IMR-90 (cell line): ENCODE results near the gene ACOX3. TPM values are rescaled to one million over a fixed set of nuclear protein-coding genes. Genes with fewer than 3 reads are reported as not detected.

Experiments used
- ATAC-seq: fragments of 200-7000 bp; cut with Tn5 transposase; 2 replicates; pipeline ENCODE4 v1.9.1; 2020; ENCODE audit warnings: low read depth, mild to moderate bottlenecking, moderate library complexity
- BruUV-seq: library from RNA; stranded (reverse); fragments of 400-500 nt; replicated peaks from 2 replicates; lab custom pipeline; 2021; lab: Mats Ljungman, UMichigan
- CTCF ChIA-PET: fragments of 300-600 bp; formaldehyde crosslinking; extraction: SDS; loops from one replicate; lab custom pipeline; 2021; ENCODE audit warnings: antibody characterized with exemption; lab: Yijun Ruan, JAX
- POLR2A ChIA-PET: fragments of 300-600 bp; sonication (Branson Sonifier 250); formaldehyde crosslinking; loops from one replicate; lab custom pipeline; 2022; ENCODE audit warnings: antibody characterized with exemption; ENCODE audit not compliant: unreplicated experiment; lab: Charles Lee
- DNase-seq: peaks from one replicate; pipeline ENCODE4 v3.0.0; 2013
- H2AFZ ChIP-seq: replicated peaks from 2 replicates; pipeline ENCODE3; 2013; ENCODE audit warnings: low read length, mild to moderate bottlenecking; ENCODE audit not compliant: poor library complexity
- H2AK5ac ChIP-seq: 2 replicates; pipeline ENCODE4 v1.6.1; 2013; ENCODE audit warnings: low read depth, low read length, inconsistent platforms
- H2AK9ac ChIP-seq: replicated peaks from 2 replicates; pipeline ENCODE3; 2013; ENCODE audit warnings: mild to moderate bottlenecking, low read depth, low read length, moderate library complexity; ENCODE audit not compliant: poor library complexity
- H2BK120ac ChIP-seq: 2 replicates; pipeline ENCODE4 v1.6.1; 2013; ENCODE audit warnings: low read depth, low read length, inconsistent platforms
- H2BK15ac ChIP-seq: 3 replicates; pipeline ENCODE4 v1.6.1; 2013; ENCODE audit warnings: low read depth, low read length, inconsistent platforms
- H2BK20ac ChIP-seq: 2 replicates; pipeline ENCODE4 v1.6.1; 2013; ENCODE audit warnings: low read depth, mild to moderate bottlenecking, inconsistent platforms, low read length, moderate library complexity
- H2BK5ac ChIP-seq: 2 replicates; pipeline ENCODE4 v1.6.1; 2013; ENCODE audit warnings: mild to moderate bottlenecking, low read depth, low read length, inconsistent platforms; ENCODE audit not compliant: poor library complexity, severe bottlenecking
- H3K14ac ChIP-seq: replicated peaks from 2 replicates; pipeline ENCODE4 v1.6.1; 2013; ENCODE audit warnings: low read depth, low read length, inconsistent platforms
- H3K18ac ChIP-seq: 2 replicates; pipeline ENCODE4 v1.6.1; 2013; ENCODE audit warnings: low read depth, low read length, control low read depth
- H3K23ac ChIP-seq: 2 replicates; pipeline ENCODE4 v1.6.1; 2013; ENCODE audit warnings: low read depth, low read length, inconsistent platforms
- H3K27ac ChIP-seq: 2 replicates; pipeline ENCODE4 v1.5.1; 2013; ENCODE audit warnings: mild to moderate bottlenecking, control low read depth, low read length; ENCODE audit not compliant: insufficient read depth
- H3K27me3 ChIP-seq: 2 replicates; pipeline ENCODE4 v1.6.1; 2013; ENCODE audit warnings: low read length; ENCODE audit not compliant: control insufficient read depth, insufficient read depth
- H3K36me3 ChIP-seq: 2 replicates; pipeline ENCODE4 v1.6.1; 2013; ENCODE audit warnings: low read length, mixed read lengths; ENCODE audit not compliant: control insufficient read depth, insufficient read depth
- H3K4ac ChIP-seq: 2 replicates; pipeline ENCODE4 v1.6.1; 2013; ENCODE audit warnings: low read depth, low read length, inconsistent platforms
- H3K4me1 ChIP-seq: 2 replicates; pipeline ENCODE4 v1.6.1; 2013; ENCODE audit warnings: low read length, mixed read lengths; ENCODE audit not compliant: control insufficient read depth, insufficient read depth
- H3K4me2 ChIP-seq: 2 replicates; pipeline ENCODE4 v1.6.1; 2013; ENCODE audit warnings: low read depth, mild to moderate bottlenecking, control low read depth, low read length, moderate library complexity
- H3K4me3 ChIP-seq: 2 replicates; pipeline ENCODE4 v1.5.1; 2013; ENCODE audit warnings: low read depth, mild to moderate bottlenecking, control low read depth, low read length, moderate library complexity; ENCODE audit not compliant: insufficient read depth
- H3K56ac ChIP-seq: 2 replicates; pipeline ENCODE4 v1.6.1; 2013; ENCODE audit warnings: low read length, inconsistent platforms; ENCODE audit not compliant: insufficient read depth; ENCODE audit errors: extremely low read depth
- H3K79me1 ChIP-seq, 2 experiments: 2 replicates each; pipeline ENCODE4 v1.6.1; 2013; ENCODE audit warnings: low read length in 2 of 2, inconsistent platforms in 1 of 2, low read depth in 1 of 2
- H3K9ac ChIP-seq: 2 replicates; pipeline ENCODE4 v1.6.1; 2013; ENCODE audit warnings: low read depth, low read length, control low read depth
- H3K9me1 ChIP-seq: 2 replicates; pipeline ENCODE4 v1.6.1; 2013; ENCODE audit warnings: low read length, inconsistent platforms; ENCODE audit not compliant: insufficient read depth
- H3K9me3 ChIP-seq: 2 replicates; pipeline ENCODE4 v1.6.1; 2013; ENCODE audit warnings: low read length; ENCODE audit not compliant: control insufficient read depth, insufficient read depth
- H4K20me1 ChIP-seq: 2 replicates; pipeline ENCODE4 v1.6.1; 2013; ENCODE audit warnings: low read length, inconsistent platforms; ENCODE audit not compliant: insufficient read depth
- H4K5ac ChIP-seq: 2 replicates; pipeline ENCODE4 v1.6.1; 2013; ENCODE audit warnings: mild to moderate bottlenecking, low read depth, low read length, control low read depth
- H4K8ac ChIP-seq, 2 experiments: 2 replicates each; pipeline ENCODE4 v1.6.1; 2013; ENCODE audit warnings: low read depth in 2 of 2, low read length in 2 of 2, control low read depth in 1 of 2, inconsistent platforms in 1 of 2
- H4K91ac ChIP-seq: 2 replicates; pipeline ENCODE4 v1.6.1; 2013; ENCODE audit warnings: low read depth, low read length, inconsistent platforms; ENCODE audit not compliant: insufficient read depth
- CHD1 ChIP-seq: IDR thresholded peaks from 2 replicates; pipeline ENCODE4 v1.6.1; 2012; ENCODE audit warnings: low read depth, low read length, improper control_type of control experiment
- ELK1 ChIP-seq: fragments of 150-350 bp; IDR thresholded peaks from 2 replicates; pipeline ENCODE4 v1.6.1; 2016; ENCODE audit warnings: low read depth, mild to moderate bottlenecking, low read length, moderate library complexity, borderline replicate concordance
- MAFK ChIP-seq: IDR thresholded peaks from 2 replicates; pipeline ENCODE4 v1.6.1; 2012; ENCODE audit warnings: low read depth, low read length, improper control_type of control experiment
- MAZ ChIP-seq: IDR thresholded peaks from 2 replicates; pipeline ENCODE4 v1.6.1; 2012; ENCODE audit warnings: low read depth, mild to moderate bottlenecking, low read length, improper control_type of control experiment, moderate library complexity, borderline replicate concordance
- NFE2L2 ChIP-seq: fragments of 150-350 bp; IDR thresholded peaks from 2 replicates; pipeline ENCODE4 v1.6.1; 2016; ENCODE audit warnings: low read depth, mild to moderate bottlenecking, low read length
- RAD21 ChIP-seq: IDR thresholded peaks from 2 replicates; pipeline ENCODE4 v1.6.1; 2012; ENCODE audit warnings: low read length, improper control_type of control experiment
- RCOR1 ChIP-seq: IDR thresholded peaks from 2 replicates; pipeline ENCODE4 v1.6.1; 2012; ENCODE audit warnings: mild to moderate bottlenecking, low read length, improper control_type of control experiment; ENCODE audit not compliant: insufficient replicate concordance
- RFX5 ChIP-seq: IDR thresholded peaks from 2 replicates; pipeline ENCODE4 v1.8.0; 2012; ENCODE audit warnings: low read depth, mild to moderate bottlenecking, low read length, moderate library complexity
- SMC3 ChIP-seq: fragments of 150-350 bp; IDR thresholded peaks from 2 replicates; pipeline ENCODE4 v1.6.1; 2016; ENCODE audit warnings: low read depth, mild to moderate bottlenecking, antibody characterized with exemption, low read length, moderate library complexity
- USF2 ChIP-seq: fragments of 150-350 bp; IDR thresholded peaks from 2 replicates; pipeline ENCODE4 v1.6.1; 2017; ENCODE audit warnings: mild to moderate bottlenecking, antibody characterized with exemption, low read length, low read depth
- WGBS, 2 experiments: methylation state at CpG; one replicate each; pipeline versions ENCODE4 v1.1.5 to v1.1.7; 2013; ENCODE audit warnings: missing lambda C conversion rate in 2 of 2; ENCODE audit not compliant: insufficient read length in 1 of 2; ENCODE audit errors: extremely low coverage in 2 of 2; 5-methylcytosine and 5-hydroxymethylcytosine counted together
- dilution Hi-C: fragments of 300-500 bp; cut with HindIII; formaldehyde crosslinking; loops from one replicate; pipeline ENCODE4 v1.14.3; 2018; ENCODE audit warnings: low sequenced_read_pairs; ENCODE audit not compliant: unreplicated experiment
- in situ Hi-C: fragments of 300-500 bp; cut with MboI; formaldehyde crosslinking; loops from 3 replicates; pipeline ENCODE4 v1.14.3; 2019; ENCODE audit warnings: low sequenced_read_pairs, inconsistent platforms, mixed read lengths
- intact Hi-C: fragments of 100-400 bp; cut with micrococcal nuclease; formaldehyde crosslinking; loops from 2 replicates; pipeline ENCODE4 v1.10.0; 2022
- polyA plus RNA-seq, 3 experiments: library from polyadenylated mRNA; depleted of rRNA; stranded (reverse); fragments of >200 nt; gene quantifications; 2 replicates each; pipeline ENCODE4 v1.2.3, GENCODE V29; 2012; ENCODE audit warnings: low replicate concordance in 1 of 3
- total RNA-seq: library from RNA; depleted of rRNA; stranded (reverse); fragments of >200 nt; gene quantifications from 2 replicates; pipeline ENCODE4 v1.2.3, GENCODE V29; 2012

Gene ACOX3
- total and polyA plus RNA-seq, 2 of the 4 experiments (the other 2 are of a cell fraction), result 15.2 to 25.8 TPM

DNA sequence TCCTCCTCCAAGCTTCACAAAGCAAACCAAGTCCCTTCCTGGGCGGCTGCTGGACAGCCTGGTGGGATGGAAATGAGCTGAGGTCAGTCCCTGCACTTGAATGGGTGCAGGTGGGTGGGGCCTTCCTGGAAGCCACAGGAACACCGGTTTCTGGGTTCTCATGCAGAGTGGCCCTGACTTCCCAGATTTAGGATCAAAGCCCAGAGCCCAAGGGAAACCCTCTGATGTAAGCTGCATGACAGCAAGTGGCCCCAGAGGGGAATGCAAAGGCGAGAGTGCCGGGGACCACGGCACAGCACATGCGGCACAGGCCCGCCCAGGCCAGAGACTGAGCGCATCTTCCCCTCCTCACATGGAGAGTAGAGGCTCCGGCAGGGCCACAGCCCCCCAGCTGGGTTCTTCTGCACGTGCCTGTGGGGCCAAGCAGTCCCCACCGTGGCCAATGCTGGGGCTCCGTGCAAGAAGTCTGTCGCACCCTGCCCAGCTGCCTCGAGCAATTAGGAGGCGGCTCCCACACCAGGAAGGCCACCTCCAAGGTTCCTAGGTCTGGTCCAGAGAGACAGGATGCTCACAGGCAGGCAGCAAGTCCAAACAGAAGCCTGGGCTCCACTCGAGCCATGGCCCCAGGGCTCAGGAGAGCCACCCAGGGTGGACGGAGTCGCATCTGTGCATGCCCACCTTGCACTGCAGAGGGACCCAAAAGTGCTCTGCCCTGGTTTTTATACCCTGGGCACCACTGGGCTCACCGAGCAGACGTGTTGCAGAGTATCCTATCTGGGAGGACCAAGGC, 88.0 kb downstream of the ACOX3 start (continued):
- no peak for TF ChIP-seq CHD1

- H3K23ac ChIP-seq, result no peak overlapping the region
- ChIA-PET CTCF (no interaction called here), POLR2A (no interaction called here)
- no TSS peak for BruUV-seq
- DNase-seq (peak; percentile 39), ATAC-seq (peak; percentile 74)
- no peaks in the 10 kb centered on the region for H3K79me1 ChIP-seq
- peaks cover 19% of the 10 kb centered on the region for H3K27me3 ChIP-seq
- no CpG with 5 or more reads among the region's 8 CpGs for WGBS, 2 experiments
- in situ Hi-C loops (no loop called here), dilution Hi-C loops (no loop called here), intact Hi-C loops (loop anchor here (5.0 kb wide), 1 partner anchor 75 kb away; no protein-coding TSS in a partner anchor)
- H2AFZ ChIP-seq, result no peak overlapping the region
- H2AK5ac ChIP-seq, result no peak overlapping the region
- H2AK9ac ChIP-seq, result no peak overlapping the region
- H3K4me2 ChIP-seq, result no peak overlapping the region; the same call in 1 of the 2 replicates
- H3K4me3 ChIP-seq, result no peak overlapping the region
- TF ChIP-seq RAD21 (no peak), ELK1 (no peak), CHD1 (no peak), NFE2L2 (no peak), RCOR1 (no peak), USF2 (no peak), RFX5 (no peak), SMC3 (no peak), MAZ (no peak), MAFK (no peak)
- H3K9me1 ChIP-seq, result peaks cover 10% of the 10 kb centered on the region; the same call in 1 of the 2 replicates
- H3K4me1 ChIP-seq, result peaks cover 16% of the 10 kb centered on the region
- no peak overlapping the region for H3K4ac ChIP-seq
- H3K56ac ChIP-seq, result no peak overlapping the region
- H2BK120ac ChIP-seq, result no peak overlapping the region
- H4K91ac ChIP-seq, result no peak overlapping the region
- H3K27ac ChIP-seq, result peak overlapping the region; percentile 42; the same call in 1 of the 2 replicates
- H3K14ac ChIP-seq, result no peak overlapping the region
- no peak overlapping the region for H2BK15ac ChIP-seq
- no peaks in the 10 kb centered on the region for H4K20me1 ChIP-seq
- H3K9ac ChIP-seq, result no peak overlapping the region
- H2BK5ac ChIP-seq, result no peak overlapping the region
- H3K18ac ChIP-seq, result no peak overlapping the region; the same call in 1 of the 2 replicates
- no peaks in the 10 kb centered on the region for H3K9me3 ChIP-seq
- no peak overlapping the region for H4K8ac ChIP-seq
- H3K36me3 ChIP-seq, result no peaks in the 10 kb centered on the region
- H2BK20ac ChIP-seq, result no peak overlapping the region
- no peak overlapping the region; the same call in 1 of the 2 replicates for H4K5ac ChIP-seq
Measured at GRCh38 chr4:8351931-8352367, 88.6 kb downstream of the ACOX3 start.
